ENCODE results near the gene PPHLN1. TPM values are rescaled to one million over a fixed set of nuclear protein-coding genes. Genes with fewer than 3 reads are reported as not detected.

PPHLN1 gene
- total RNA-seq, 4 donors from 2014 or later, result 39.5 to 45.5 (median 41.7) TPM

GRCh38 chr12:42473130-42473529, 147.2 kb downstream of the PPHLN1 start:
- no peak for DNase-seq (ENCODE audit: low spot score in 2 of 2)
- intact Hi-C loops (cut with DNase I; ENCODE audit: low total_unique reads), result no loop called here
- H3K4me3 ChIP-seq (ENCODE audit: low read depth, poor library complexity, severe bottlenecking), result no peak overlapping the region
- no peak for TF ChIP-seq POLR2A (IDR thresholded peaks at IDR 0.05)
- TF ChIP-seq CTCF (IDR thresholded peaks at IDR 0.05), result no peak
- 36 to 82% methylated on average over 1 of the region's 1 CpG for WGBS, 2 donors

GRCh38 chr12:42473561-42473960, 147.6 kb downstream of the PPHLN1 start:
- WGBS, 2 donors, result 73 to 83% methylated on average over 1 of the region's 1 CpG
- no peak for DNase-seq (ENCODE audit: low spot score in 2 of 2)
- H3K4me3 ChIP-seq (ENCODE audit: low read depth, poor library complexity, severe bottlenecking), result no peak overlapping the region
- TF ChIP-seq POLR2A (IDR thresholded peaks at IDR 0.05), result no peak
- TF ChIP-seq CTCF (IDR thresholded peaks at IDR 0.05), result no peak
- intact Hi-C loops (cut with DNase I; ENCODE audit: low total_unique reads), result no loop called here

- 32 to 44% methylated on average over 2 of the region's 2 CpGs for WGBS, 2 donors
- DNase-seq (ENCODE audit: low spot score in 2 of 2), result no peak
- no peak for TF ChIP-seq POLR2A (IDR thresholded peaks at IDR 0.05)
- TF ChIP-seq CTCF (IDR thresholded peaks at IDR 0.05), result no peak
- intact Hi-C loops (cut with DNase I; ENCODE audit: low total_unique reads), result no loop called here
- H3K4me3 ChIP-seq (ENCODE audit: low read depth, poor library complexity, severe bottlenecking), result no peak overlapping the region
Measured at GRCh38 chr12:42474391-42474790, 148.4 kb downstream of the PPHLN1 start.

GRCh38 chr12:42475106-42475505, 149.1 kb downstream of the PPHLN1 start:
- intact Hi-C loops (cut with DNase I; ENCODE audit: low total_unique reads), result no loop called here
- H3K4me3 ChIP-seq (ENCODE audit: low read depth, poor library complexity, severe bottlenecking), result no peak overlapping the region
- TF ChIP-seq POLR2A (IDR thresholded peaks at IDR 0.05), result no peak
- no peak for TF ChIP-seq CTCF (IDR thresholded peaks at IDR 0.05)
- 56 to 61% methylated on average over 3 of the region's 3 CpGs for WGBS, 2 donors
- DNase-seq (ENCODE audit: low spot score in 2 of 2), result no peak

- H3K4me3 ChIP-seq (ENCODE audit: low read depth, poor library complexity, severe bottlenecking), result no peak overlapping the region
- TF ChIP-seq CTCF (IDR thresholded peaks at IDR 0.05), result no peak
- TF ChIP-seq POLR2A (IDR thresholded peaks at IDR 0.05), result no peak
- DNase-seq (ENCODE audit: low spot score in 2 of 2), result no peak
- 66 to 75% methylated on average over 1 of the region's 1 CpG for WGBS, 2 donors
- intact Hi-C loops (cut with DNase I; ENCODE audit: low total_unique reads), result no loop called here
Measured at GRCh38 chr12:42477941-42478340, 152.0 kb downstream of the PPHLN1 start.

GRCh38 chr12:42481368-42481767, 155.4 kb downstream of the PPHLN1 start:
- WGBS, 2 donors, result 73 to 85% methylated on average over 1 of the region's 1 CpG
- intact Hi-C loops (cut with DNase I; ENCODE audit: low total_unique reads), result loop anchor here (10.0 kb wide), 1 partner anchor 803 kb away; no protein-coding TSS in a partner anchor

More at GRCh38 chr12:42481368-42481767, 155.4 kb downstream of the PPHLN1 start:
- TF ChIP-seq CTCF (IDR thresholded peaks at IDR 0.05), result no peak
- TF ChIP-seq POLR2A (IDR thresholded peaks at IDR 0.05), result no peak
- no peak for DNase-seq (ENCODE audit: low spot score in 2 of 2)
- no peak overlapping the region for H3K4me3 ChIP-seq (ENCODE audit: low read depth, poor library complexity, severe bottlenecking)

Measured in lower leg skin (tissue), 4 donors.